PFSK-1 (cell line): ENCODE data around the gene TBRG1.

Source experiments
- FOXP2 ChIP-seq: optimal IDR thresholded peaks from 2 replicates; pipeline ENCODE3; 2011; ENCODE audit warnings: borderline replicate concordance, control low read depth, inconsistent platforms; ENCODE audit not compliant: insufficient read depth; ENCODE audit errors: extremely low read length, extremely low read depth
- POLR2AphosphoS5 ChIP-seq: IDR thresholded peaks from 2 replicates; pipeline ENCODE4 v1.6.1; 2012; ENCODE audit warnings: low read depth, mild to moderate bottlenecking, control low read depth, low read length, moderate library complexity
- REST ChIP-seq, 2 experiments: IDR thresholded peaks; 2 replicates each; pipeline versions ENCODE4 v1.6.1 to v1.8.0; 2011 to 2012; ENCODE audit warnings: low read depth in 2 of 2, low read length in 2 of 2, control low read depth in 1 of 2, inconsistent platforms in 1 of 2, mild to moderate bottlenecking in 1 of 2, moderate library complexity in 1 of 2; ENCODE audit not compliant: insufficient read depth in 1 of 2
- SIN3A ChIP-seq: IDR thresholded peaks from 2 replicates; pipeline ENCODE4 v1.6.1; 2012; ENCODE audit warnings: mild to moderate bottlenecking, low read length, moderate library complexity, borderline replicate concordance; ENCODE audit not compliant: insufficient read depth
- TAF1 ChIP-seq: IDR thresholded peaks from 2 replicates; pipeline ENCODE4 v1.6.1; 2012; ENCODE audit warnings: low read length, control low read depth, borderline replicate concordance; ENCODE audit not compliant: insufficient read depth

Gene TBRG1

DNA sequence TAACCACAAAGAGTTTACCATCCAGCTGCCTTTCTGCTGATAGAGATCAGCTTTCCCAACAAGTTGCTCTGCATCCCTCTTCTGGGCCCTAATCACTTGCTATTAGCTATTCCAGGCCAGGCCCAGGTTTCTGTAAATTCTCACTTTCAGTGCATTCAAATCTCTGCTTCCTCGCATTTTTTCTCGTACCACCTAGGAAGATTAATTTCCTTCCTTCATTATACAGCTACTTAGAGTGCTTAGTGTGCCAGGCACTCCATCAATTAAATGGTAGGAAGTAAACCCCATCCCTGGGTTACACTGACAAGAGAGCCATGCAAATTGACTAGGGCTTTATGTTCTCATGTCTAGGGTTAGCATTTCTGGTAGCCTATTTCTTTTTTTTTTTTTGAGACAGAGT, 41.2 kb downstream of the TBRG1 start:
- TF ChIP-seq SIN3A, result no peak
- no peak for TF ChIP-seq TAF1
- no peak for TF ChIP-seq POLR2AphosphoS5
- TF ChIP-seq REST (IDR thresholded peaks at IDR 0.05; ENCODE audit: insufficient read depth in 1 of 2, low read depth in 2 of 2, low read length in 2 of 2), result no peak
- TF ChIP-seq FOXP2, result no peak

DNA sequence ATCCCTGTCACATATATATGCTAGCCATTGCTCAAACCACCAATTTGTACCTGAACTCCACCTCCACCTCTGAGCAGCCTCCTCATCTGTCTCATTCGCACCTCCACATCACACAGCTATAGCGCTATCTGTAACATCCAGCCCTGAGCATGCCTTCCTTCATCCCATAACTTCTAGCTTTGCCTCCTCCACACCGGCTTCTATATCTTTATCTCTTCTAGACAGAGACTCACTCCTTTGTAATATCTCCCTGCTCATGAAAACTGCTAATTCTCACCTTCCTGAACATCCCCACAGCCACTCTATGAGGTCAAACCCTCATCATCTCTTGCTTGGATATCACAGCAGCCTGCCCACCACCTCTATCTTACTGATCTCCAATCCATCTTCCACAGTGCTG, 44.9 kb downstream of the TBRG1 start:
- TF ChIP-seq SIN3A, result no peak
- TF ChIP-seq TAF1, result no peak
- no peak for TF ChIP-seq FOXP2
- TF ChIP-seq POLR2AphosphoS5, result no peak
- TF ChIP-seq REST (IDR thresholded peaks at IDR 0.05; ENCODE audit: insufficient read depth in 1 of 2, low read depth in 2 of 2, low read length in 2 of 2), result no peak

DNA sequence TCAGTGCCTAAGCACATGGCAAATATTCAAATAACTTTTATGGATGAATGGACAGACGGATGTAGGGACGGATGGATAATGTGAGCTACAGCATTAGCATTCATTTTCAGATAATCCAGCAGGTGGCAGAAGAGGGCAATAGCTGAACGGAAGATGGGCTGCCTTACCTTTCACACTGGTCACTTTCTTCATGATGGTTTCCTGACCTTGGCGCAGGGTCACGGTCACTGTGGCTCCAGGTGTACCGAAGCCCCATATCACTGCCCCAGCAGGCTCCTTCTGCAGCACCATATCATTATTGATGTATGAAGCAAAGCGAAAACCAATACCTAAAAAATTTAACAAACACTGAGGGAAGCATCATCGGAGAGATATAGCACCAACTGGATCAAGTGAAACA, 46.5 kb downstream of the TBRG1 start:
- no peak for TF ChIP-seq POLR2AphosphoS5
- TF ChIP-seq REST (IDR thresholded peaks at IDR 0.05; ENCODE audit: insufficient read depth in 1 of 2, low read depth in 2 of 2, low read length in 2 of 2), result no peak
- no peak for TF ChIP-seq SIN3A
- TF ChIP-seq TAF1, result no peak
- no peak for TF ChIP-seq FOXP2

GRCh38 chr11:124670732-124671131, 48.1 kb downstream of the TBRG1 start:
- no peak for TF ChIP-seq FOXP2
- TF ChIP-seq REST (IDR thresholded peaks at IDR 0.05; ENCODE audit: insufficient read depth in 1 of 2, low read depth in 2 of 2, low read length in 2 of 2), result no peak
- TF ChIP-seq SIN3A, result no peak
- TF ChIP-seq POLR2AphosphoS5, result no peak
- no peak for TF ChIP-seq TAF1
